IMR-90 (cell line): Measurements from ENCODE around the gene HTRA2. TPM values are rescaled to one million over a fixed set of nuclear protein-coding genes. Genes with fewer than 3 reads are reported as not detected.

Experiments
- ATAC-seq: fragments of 200-7000 bp; cut with Tn5 transposase; 2 replicates; pipeline ENCODE4 v1.9.1; 2020; ENCODE audit warnings: low read depth, mild to moderate bottlenecking, moderate library complexity
- BruUV-seq: library from RNA; stranded (reverse); fragments of 400-500 nt; replicated peaks from 2 replicates; lab custom pipeline; 2021; lab: Mats Ljungman, UMichigan
- CTCF ChIA-PET: fragments of 300-600 bp; formaldehyde crosslinking; extraction: SDS; loops from one replicate; lab custom pipeline; 2021; ENCODE audit warnings: antibody characterized with exemption; lab: Yijun Ruan, JAX
- POLR2A ChIA-PET: fragments of 300-600 bp; sonication (Branson Sonifier 250); formaldehyde crosslinking; loops from one replicate; lab custom pipeline; 2022; ENCODE audit warnings: antibody characterized with exemption; ENCODE audit not compliant: unreplicated experiment; lab: Charles Lee
- DNase-seq: peaks from one replicate; pipeline ENCODE4 v3.0.0; 2013
- H2AFZ ChIP-seq: replicated peaks from 2 replicates; pipeline ENCODE3; 2013; ENCODE audit warnings: low read length, mild to moderate bottlenecking; ENCODE audit not compliant: poor library complexity
- H2AK5ac ChIP-seq: 2 replicates; pipeline ENCODE4 v1.6.1; 2013; ENCODE audit warnings: low read depth, low read length, inconsistent platforms
- H2AK9ac ChIP-seq: replicated peaks from 2 replicates; pipeline ENCODE3; 2013; ENCODE audit warnings: mild to moderate bottlenecking, low read depth, low read length, moderate library complexity; ENCODE audit not compliant: poor library complexity
- H2BK120ac ChIP-seq: 2 replicates; pipeline ENCODE4 v1.6.1; 2013; ENCODE audit warnings: low read depth, low read length, inconsistent platforms
- H2BK15ac ChIP-seq: 3 replicates; pipeline ENCODE4 v1.6.1; 2013; ENCODE audit warnings: low read depth, low read length, inconsistent platforms
- H2BK20ac ChIP-seq: 2 replicates; pipeline ENCODE4 v1.6.1; 2013; ENCODE audit warnings: low read depth, mild to moderate bottlenecking, inconsistent platforms, low read length, moderate library complexity
- H2BK5ac ChIP-seq: 2 replicates; pipeline ENCODE4 v1.6.1; 2013; ENCODE audit warnings: mild to moderate bottlenecking, low read depth, low read length, inconsistent platforms; ENCODE audit not compliant: poor library complexity, severe bottlenecking
- H3K14ac ChIP-seq: replicated peaks from 2 replicates; pipeline ENCODE4 v1.6.1; 2013; ENCODE audit warnings: low read depth, low read length, inconsistent platforms
- H3K18ac ChIP-seq: 2 replicates; pipeline ENCODE4 v1.6.1; 2013; ENCODE audit warnings: low read depth, low read length, control low read depth
- H3K23ac ChIP-seq: 2 replicates; pipeline ENCODE4 v1.6.1; 2013; ENCODE audit warnings: low read depth, low read length, inconsistent platforms
- H3K27ac ChIP-seq: 2 replicates; pipeline ENCODE4 v1.5.1; 2013; ENCODE audit warnings: mild to moderate bottlenecking, control low read depth, low read length; ENCODE audit not compliant: insufficient read depth
- H3K27me3 ChIP-seq: 2 replicates; pipeline ENCODE4 v1.6.1; 2013; ENCODE audit warnings: low read length; ENCODE audit not compliant: control insufficient read depth, insufficient read depth
- H3K36me3 ChIP-seq: 2 replicates; pipeline ENCODE4 v1.6.1; 2013; ENCODE audit warnings: low read length, mixed read lengths; ENCODE audit not compliant: control insufficient read depth, insufficient read depth
- H3K4ac ChIP-seq: 2 replicates; pipeline ENCODE4 v1.6.1; 2013; ENCODE audit warnings: low read depth, low read length, inconsistent platforms
- H3K4me1 ChIP-seq: 2 replicates; pipeline ENCODE4 v1.6.1; 2013; ENCODE audit warnings: low read length, mixed read lengths; ENCODE audit not compliant: control insufficient read depth, insufficient read depth
- H3K4me2 ChIP-seq: 2 replicates; pipeline ENCODE4 v1.6.1; 2013; ENCODE audit warnings: low read depth, mild to moderate bottlenecking, control low read depth, low read length, moderate library complexity
- H3K4me3 ChIP-seq: 2 replicates; pipeline ENCODE4 v1.5.1; 2013; ENCODE audit warnings: low read depth, mild to moderate bottlenecking, control low read depth, low read length, moderate library complexity; ENCODE audit not compliant: insufficient read depth
- H3K56ac ChIP-seq: 2 replicates; pipeline ENCODE4 v1.6.1; 2013; ENCODE audit warnings: low read length, inconsistent platforms; ENCODE audit not compliant: insufficient read depth; ENCODE audit errors: extremely low read depth
- H3K79me1 ChIP-seq, 2 experiments: 2 replicates each; pipeline ENCODE4 v1.6.1; 2013; ENCODE audit warnings: low read length in 2 of 2, inconsistent platforms in 1 of 2, low read depth in 1 of 2
- H3K9ac ChIP-seq: 2 replicates; pipeline ENCODE4 v1.6.1; 2013; ENCODE audit warnings: low read depth, low read length, control low read depth
- H3K9me1 ChIP-seq: 2 replicates; pipeline ENCODE4 v1.6.1; 2013; ENCODE audit warnings: low read length, inconsistent platforms; ENCODE audit not compliant: insufficient read depth
- H3K9me3 ChIP-seq: 2 replicates; pipeline ENCODE4 v1.6.1; 2013; ENCODE audit warnings: low read length; ENCODE audit not compliant: control insufficient read depth, insufficient read depth
- H4K20me1 ChIP-seq: 2 replicates; pipeline ENCODE4 v1.6.1; 2013; ENCODE audit warnings: low read length, inconsistent platforms; ENCODE audit not compliant: insufficient read depth
- H4K5ac ChIP-seq: 2 replicates; pipeline ENCODE4 v1.6.1; 2013; ENCODE audit warnings: mild to moderate bottlenecking, low read depth, low read length, control low read depth
- H4K8ac ChIP-seq, 2 experiments: 2 replicates each; pipeline ENCODE4 v1.6.1; 2013; ENCODE audit warnings: low read depth in 2 of 2, low read length in 2 of 2, control low read depth in 1 of 2, inconsistent platforms in 1 of 2
- H4K91ac ChIP-seq: 2 replicates; pipeline ENCODE4 v1.6.1; 2013; ENCODE audit warnings: low read depth, low read length, inconsistent platforms; ENCODE audit not compliant: insufficient read depth
- BHLHE40 ChIP-seq: fragments of 150-350 bp; IDR thresholded peaks from 2 replicates; pipeline ENCODE4 v1.6.1; 2016; ENCODE audit warnings: mild to moderate bottlenecking, low read depth, low read length
- CHD1 ChIP-seq: IDR thresholded peaks from 2 replicates; pipeline ENCODE4 v1.6.1; 2012; ENCODE audit warnings: low read depth, low read length, improper control_type of control experiment
- CTCF ChIP-seq: conservative IDR thresholded peaks from 2 replicates; pipeline ENCODE4 v1.5.1; 2012; ENCODE audit warnings: mild to moderate bottlenecking, low read depth, low read length, improper control_type of control experiment
- ELK1 ChIP-seq: fragments of 150-350 bp; IDR thresholded peaks from 2 replicates; pipeline ENCODE4 v1.6.1; 2016; ENCODE audit warnings: low read depth, mild to moderate bottlenecking, low read length, moderate library complexity, borderline replicate concordance
- FOS ChIP-seq: fragments of 150-350 bp; IDR thresholded peaks from 2 replicates; pipeline ENCODE4 v1.6.1; 2016; ENCODE audit warnings: low read depth, low read length
- MAFK ChIP-seq: IDR thresholded peaks from 2 replicates; pipeline ENCODE4 v1.6.1; 2012; ENCODE audit warnings: low read depth, low read length, improper control_type of control experiment
- MAZ ChIP-seq: IDR thresholded peaks from 2 replicates; pipeline ENCODE4 v1.6.1; 2012; ENCODE audit warnings: low read depth, mild to moderate bottlenecking, low read length, improper control_type of control experiment, moderate library complexity, borderline replicate concordance
- MXI1 ChIP-seq: IDR thresholded peaks from 2 replicates; pipeline ENCODE4 v1.6.1; 2012; ENCODE audit warnings: low read depth, mild to moderate bottlenecking, low read length, moderate library complexity, borderline replicate concordance
- NFE2L2 ChIP-seq: fragments of 150-350 bp; IDR thresholded peaks from 2 replicates; pipeline ENCODE4 v1.6.1; 2016; ENCODE audit warnings: low read depth, mild to moderate bottlenecking, low read length
- POLR2A ChIP-seq: IDR thresholded peaks from 2 replicates; pipeline ENCODE4 v1.6.1; 2012; ENCODE audit warnings: mild to moderate bottlenecking, low read depth, low read length
- RAD21 ChIP-seq: IDR thresholded peaks from 2 replicates; pipeline ENCODE4 v1.6.1; 2012; ENCODE audit warnings: low read length, improper control_type of control experiment
- RCOR1 ChIP-seq: IDR thresholded peaks from 2 replicates; pipeline ENCODE4 v1.6.1; 2012; ENCODE audit warnings: mild to moderate bottlenecking, low read length, improper control_type of control experiment; ENCODE audit not compliant: insufficient replicate concordance
- RFX5 ChIP-seq: IDR thresholded peaks from 2 replicates; pipeline ENCODE4 v1.8.0; 2012; ENCODE audit warnings: low read depth, mild to moderate bottlenecking, low read length, moderate library complexity
- SMC3 ChIP-seq: fragments of 150-350 bp; IDR thresholded peaks from 2 replicates; pipeline ENCODE4 v1.6.1; 2016; ENCODE audit warnings: low read depth, mild to moderate bottlenecking, antibody characterized with exemption, low read length, moderate library complexity
- USF2 ChIP-seq: fragments of 150-350 bp; IDR thresholded peaks from 2 replicates; pipeline ENCODE4 v1.6.1; 2017; ENCODE audit warnings: mild to moderate bottlenecking, antibody characterized with exemption, low read length, low read depth
- WGBS, 2 experiments: methylation state at CpG; one replicate each; pipeline versions ENCODE4 v1.1.5 to v1.1.7; 2013; ENCODE audit warnings: missing lambda C conversion rate in 2 of 2; ENCODE audit not compliant: insufficient read length in 1 of 2; ENCODE audit errors: extremely low coverage in 2 of 2; 5-methylcytosine and 5-hydroxymethylcytosine counted together
- dilution Hi-C: fragments of 300-500 bp; cut with HindIII; formaldehyde crosslinking; loops from one replicate; pipeline ENCODE4 v1.14.3; 2018; ENCODE audit warnings: low sequenced_read_pairs; ENCODE audit not compliant: unreplicated experiment
- in situ Hi-C: fragments of 300-500 bp; cut with MboI; formaldehyde crosslinking; loops from 3 replicates; pipeline ENCODE4 v1.14.3; 2019; ENCODE audit warnings: low sequenced_read_pairs, inconsistent platforms, mixed read lengths
- intact Hi-C: fragments of 100-400 bp; cut with micrococcal nuclease; formaldehyde crosslinking; loops from 2 replicates; pipeline ENCODE4 v1.10.0; 2022
- polyA plus RNA-seq, 3 experiments: library from polyadenylated mRNA; depleted of rRNA; stranded (reverse); fragments of >200 nt; gene quantifications; 2 replicates each; pipeline ENCODE4 v1.2.3, GENCODE V29; 2012; ENCODE audit warnings: low replicate concordance in 1 of 3
- total RNA-seq: library from RNA; depleted of rRNA; stranded (reverse); fragments of >200 nt; gene quantifications from 2 replicates; pipeline ENCODE4 v1.2.3, GENCODE V29; 2012

Gene HTRA2
- total and polyA plus RNA-seq, 2 of the 4 experiments (the other 2 are of a cell fraction), result 23.6 to 28.1 TPM

- Histone ChIP-seq H3K4me2 (no peak overlapping the region), H3K56ac (no peak overlapping the region), H2BK20ac (no peak overlapping the region), H4K5ac (no peak overlapping the region), H3K18ac (no peak overlapping the region), H4K91ac (no peak overlapping the region), H3K4me1 (no peaks in the 10 kb centered on the region), H2AK9ac (no peak overlapping the region), H3K27me3 (no peaks in the 10 kb centered on the region), H3K9me3 (no peaks in the 10 kb centered on the region), H3K27ac (no peak overlapping the region), H3K23ac (no peak overlapping the region), H2AFZ (no peak overlapping the region), H3K4me3 (no peak overlapping the region), H3K9ac (no peak overlapping the region), H3K79me1 (peaks cover 0 to 5% of the 10 kb centered on the region in 2 experiments; a peak in 2 of 4 replicates), H3K14ac (no peak overlapping the region), H3K36me3 (peaks cover 31% of the 10 kb centered on the region), H2BK15ac (no peak overlapping the region), H3K4ac (no peak overlapping the region), H2BK5ac (no peak overlapping the region), H4K20me1 (no peaks in the 10 kb centered on the region), H2AK5ac (no peak overlapping the region), H3K9me1 (no peaks in the 10 kb centered on the region), H2BK120ac (no peak overlapping the region), H4K8ac (no peak overlapping the region)
- in situ Hi-C loops, result no loop called here
- POLR2A ChIA-PET, result no interaction called here
- no peak for TF ChIP-seq CHD1
- TF ChIP-seq BHLHE40, result no peak
- no peak for TF ChIP-seq RAD21
- TF ChIP-seq ELK1, result no peak
- TF ChIP-seq MAZ, result no peak
- no peak for TF ChIP-seq POLR2A
- TF ChIP-seq NFE2L2, result no peak
- no peak for TF ChIP-seq CTCF
- TF ChIP-seq MXI1, result no peak
- no peak for TF ChIP-seq RFX5
- no peak for TF ChIP-seq SMC3
- no peak for TF ChIP-seq RCOR1
- TF ChIP-seq MAFK, result no peak
- no peak for TF ChIP-seq USF2
- no peak for TF ChIP-seq FOS
- 94% methylated on average over 2 of the region's 4 CpGs; no CpG with 5 or more reads in 1 of the 2 experiments for WGBS, 2 experiments
- no peak; the same call in 1 of the 2 replicates for ATAC-seq
- intact Hi-C loops, result no loop called here
- no TSS peak for BruUV-seq
- dilution Hi-C loops, result no loop called here
- no peak for DNase-seq
- CTCF ChIA-PET, result no interaction called here
Measured at GRCh38 chr2:74537140-74537539, 7.4 kb downstream of the HTRA2 start.
